Measurements from ENCODE around the gene RNF157. TPM values are rescaled to one million over a fixed set of nuclear protein-coding genes. Genes with fewer than 3 reads are reported as not detected.

Gene RNF157
- total RNA-seq, 2 donors from 2014 or later = 9.6 to 11.2 TPM

DNA sequence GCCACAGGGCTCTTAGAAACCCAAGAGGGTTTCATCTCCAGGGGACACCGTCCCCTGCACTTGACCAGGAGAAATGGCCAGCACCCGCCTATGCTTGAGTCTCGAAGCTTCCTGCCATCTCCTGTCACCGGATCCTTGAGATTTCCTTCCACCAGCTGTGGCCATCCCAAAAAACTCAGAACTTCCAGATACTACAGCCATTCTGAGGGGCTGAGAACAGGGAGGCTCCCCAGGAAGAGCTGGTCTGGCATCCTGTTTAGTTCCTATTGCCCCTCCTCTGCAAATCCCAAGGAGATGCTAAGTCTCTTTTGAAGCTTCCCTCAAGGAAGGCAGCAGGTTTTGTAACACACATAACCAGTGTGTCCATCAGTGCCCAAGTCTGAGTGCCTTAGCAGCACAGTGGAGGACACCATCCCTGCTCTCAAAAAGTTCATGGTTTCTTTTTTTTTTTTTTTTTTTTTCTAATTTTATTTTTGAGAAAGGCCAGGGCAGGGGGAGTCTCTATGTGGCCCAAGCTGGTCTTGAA lies 26.8 kb upstream of the RNF157 start:
- H3K36me3 Mint-ChIP-seq (ENCODE audit: low read depth) = peaks cover 14% of the 10 kb centered on the region
- Histone ChIP-seq H3K9ac (ENCODE audit: extremely low read depth, low read length, poor library complexity, severe bottlenecking) (peak overlapping the region; percentile 88), H3K4me1 (ENCODE audit: control insufficient read depth, insufficient read depth, low read length) (peaks cover 19% of the 10 kb centered on the region), H3K9me3 (ENCODE audit: control insufficient read depth, low read length) (no peaks in the 10 kb centered on the region), H3K27me3 (ENCODE audit: control insufficient read depth, insufficient read depth, low read length, poor library complexity, severe bottlenecking) (no peaks in the 10 kb centered on the region), H3K4me3 (ENCODE audit: low read length) (peak overlapping the region; percentile 94), H3K36me3 (ENCODE audit: control insufficient read depth, insufficient read depth, low read length) (peaks cover 18% of the 10 kb centered on the region), H3K27ac (ENCODE audit: low read depth, low read length) (no peak overlapping the region)
- H3K4me1 Mint-ChIP-seq = peaks cover 30% of the 10 kb centered on the region
- WGBS, 2 experiments (ENCODE audit: insufficient coverage in 1 of 2, insufficient read length in 1 of 2) = 92 to 94% methylated on average over 4 of the region's 4 CpGs
- no peak for TF ChIP-seq CTCF (conservative IDR thresholded peaks at IDR 0.05)
- peak overlapping the region; percentile 79 for H3K4me3 Mint-ChIP-seq
- DNase-seq = no peak
- no peaks in the 10 kb centered on the region for H3K27me3 Mint-ChIP-seq (ENCODE audit: insufficient read depth)
- peak overlapping the region; percentile 91 for H3K27ac Mint-ChIP-seq
- no peaks in the 10 kb centered on the region for H3K9me3 Mint-ChIP-seq

GRCh38 chr17:76266244-76266938 lies 26.1 kb upstream of the RNF157 start:
- Histone ChIP-seq H3K36me3 (ENCODE audit: control insufficient read depth, insufficient read depth, low read length) (peaks cover 18% of the 10 kb centered on the region), H3K27me3 (ENCODE audit: control insufficient read depth, insufficient read depth, low read length, poor library complexity, severe bottlenecking) (no peaks in the 10 kb centered on the region), H3K4me1 (ENCODE audit: control insufficient read depth, insufficient read depth, low read length) (peaks cover 22% of the 10 kb centered on the region), H3K9me3 (ENCODE audit: control insufficient read depth, low read length) (no peaks in the 10 kb centered on the region), H3K9ac (ENCODE audit: extremely low read depth, low read length, poor library complexity, severe bottlenecking) (peak overlapping the region; percentile 88), H3K4me3 (ENCODE audit: low read length) (peak overlapping the region; percentile 94), H3K27ac (ENCODE audit: low read depth, low read length) (peak overlapping the region; percentile 66)
- H3K27ac Mint-ChIP-seq = peak overlapping the region; percentile 91
- peaks cover 14% of the 10 kb centered on the region for H3K36me3 Mint-ChIP-seq (ENCODE audit: low read depth)
- no peaks in the 10 kb centered on the region for H3K9me3 Mint-ChIP-seq
- no peaks in the 10 kb centered on the region for H3K27me3 Mint-ChIP-seq (ENCODE audit: insufficient read depth)
- WGBS, 2 experiments (ENCODE audit: insufficient coverage in 1 of 2, insufficient read length in 1 of 2) = 16 to 33% methylated on average over 2 to 11 of the region's 12 CpGs
- no peak for TF ChIP-seq CTCF (conservative IDR thresholded peaks at IDR 0.05)
- peaks cover 30% of the 10 kb centered on the region for H3K4me1 Mint-ChIP-seq
- no peak for DNase-seq
- H3K4me3 Mint-ChIP-seq = peak overlapping the region; percentile 79

- peak overlapping the region; percentile 66 for H3K27ac ChIP-seq (ENCODE audit: low read depth, low read length)
- peak overlapping the region; percentile 94 for H3K4me3 ChIP-seq (ENCODE audit: low read length)
- TF ChIP-seq CTCF (conservative IDR thresholded peaks at IDR 0.05) = no peak
- Mint-ChIP-seq H3K9me3 (no peaks in the 10 kb centered on the region), H3K27ac (no peak overlapping the region), H3K36me3 (ENCODE audit: low read depth) (peaks cover 14% of the 10 kb centered on the region), H3K4me3 (peak overlapping the region; percentile 79), H3K27me3 (ENCODE audit: insufficient read depth) (no peaks in the 10 kb centered on the region), H3K4me1 (peaks cover 27% of the 10 kb centered on the region)
- 0% methylated on average over 76 of the region's 76 CpGs; no CpG with 5 or more reads in 1 of the 2 experiments for WGBS, 2 experiments (ENCODE audit: insufficient coverage in 1 of 2, insufficient read length in 1 of 2)
- H3K9ac ChIP-seq (ENCODE audit: extremely low read depth, low read length, poor library complexity, severe bottlenecking) = peak overlapping the region; percentile 88
- peaks cover 22% of the 10 kb centered on the region for H3K4me1 ChIP-seq (ENCODE audit: control insufficient read depth, insufficient read depth, low read length)
- peaks cover 18% of the 10 kb centered on the region for H3K36me3 ChIP-seq (ENCODE audit: control insufficient read depth, insufficient read depth, low read length)
- peak; percentile 88 for DNase-seq
- no peaks in the 10 kb centered on the region for H3K27me3 ChIP-seq (ENCODE audit: control insufficient read depth, insufficient read depth, low read length, poor library complexity, severe bottlenecking)
- H3K9me3 ChIP-seq (ENCODE audit: control insufficient read depth, low read length) = no peaks in the 10 kb centered on the region
These were observed 25.4 kb upstream of the RNF157 start for GRCh38 chr17:76265624-76266243.

Measured in endodermal cell (in vitro differentiated cells).